ENCODE results near the gene MARCO. TPM values are rescaled to one million over a fixed set of nuclear protein-coding genes. Genes with fewer than 3 reads are reported as not detected.

The MARCO gene
- total RNA-seq, 1 experiment from 2014 or later, result not detected

- H2BK12ac ChIP-seq (ENCODE audit: insufficient read length, low read depth, low read length), result no peak overlapping the region
- H3K4me3 Mint-ChIP-seq, result no peak overlapping the region
- no peak overlapping the region for H2AK5ac ChIP-seq (ENCODE audit: insufficient read length, low read length)
- no peak overlapping the region for H3K14ac ChIP-seq (ENCODE audit: insufficient read depth, low read length)
- no peak overlapping the region for H2AFZ ChIP-seq (ENCODE audit: low read length)
- H3K79me1 ChIP-seq (ENCODE audit: insufficient read depth, low read depth, low read length, poor library complexity, severe bottlenecking), result no peaks in the 10 kb centered on the region
- DNase-seq, result no peak
- no peak overlapping the region for H3K27ac Mint-ChIP-seq
- no CpG with 5 or more reads among the region's 1 CpG for WGBS (ENCODE audit: extremely low coverage, insufficient read length, low lambda C conversion rate)
- no peak overlapping the region for H2BK5ac ChIP-seq (ENCODE audit: insufficient read length, low read length)
- H4K8ac ChIP-seq (replicated peaks; ENCODE audit: insufficient read length, low read depth, low read length), result no peak overlapping the region
- TF ChIP-seq, protein P1, sequence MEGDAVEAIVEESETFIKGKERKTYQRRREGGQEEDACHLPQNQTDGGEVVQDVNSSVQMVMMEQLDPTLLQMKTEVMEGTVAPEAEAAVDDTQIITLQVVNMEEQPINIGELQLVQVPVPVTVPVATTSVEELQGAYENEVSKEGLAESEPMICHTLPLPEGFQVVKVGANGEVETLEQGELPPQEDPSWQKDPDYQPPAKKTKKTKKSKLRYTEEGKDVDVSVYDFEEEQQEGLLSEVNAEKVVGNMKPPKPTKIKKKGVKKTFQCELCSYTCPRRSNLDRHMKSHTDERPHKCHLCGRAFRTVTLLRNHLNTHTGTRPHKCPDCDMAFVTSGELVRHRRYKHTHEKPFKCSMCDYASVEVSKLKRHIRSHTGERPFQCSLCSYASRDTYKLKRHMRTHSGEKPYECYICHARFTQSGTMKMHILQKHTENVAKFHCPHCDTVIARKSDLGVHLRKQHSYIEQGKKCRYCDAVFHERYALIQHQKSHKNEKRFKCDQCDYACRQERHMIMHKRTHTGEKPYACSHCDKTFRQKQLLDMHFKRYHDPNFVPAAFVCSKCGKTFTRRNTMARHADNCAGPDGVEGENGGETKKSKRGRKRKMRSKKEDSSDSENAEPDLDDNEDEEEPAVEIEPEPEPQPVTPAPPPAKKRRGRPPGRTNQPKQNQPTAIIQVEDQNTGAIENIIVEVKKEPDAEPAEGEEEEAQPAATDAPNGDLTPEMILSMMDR (conservative IDR thresholded peaks at IDR 0.05), result no peak
- H3K23ac ChIP-seq (ENCODE audit: insufficient read length, low read depth, low read length), result no peak overlapping the region
- H3T11ph ChIP-seq (ENCODE audit: low read length), result no peak overlapping the region
- H3K56ac ChIP-seq (ENCODE audit: insufficient read length, low read depth, low read length), result no peak overlapping the region
- no peak overlapping the region for H3K4me2 ChIP-seq (ENCODE audit: insufficient read depth, insufficient read length, low read length)
- no peak overlapping the region for H3K4ac ChIP-seq (ENCODE audit: low read depth, low read length)
- no peak overlapping the region for H3K27ac ChIP-seq (ENCODE audit: insufficient read length, low read depth, low read length)
- H2BK20ac ChIP-seq (ENCODE audit: low read depth, low read length, poor library complexity, severe bottlenecking), result no peak overlapping the region
- no peak overlapping the region for H4K5ac ChIP-seq (ENCODE audit: insufficient read length, low read depth, low read length)
- H3K23me2 ChIP-seq (ENCODE audit: insufficient read length, low read depth, low read length, poor library complexity, severe bottlenecking), result no peaks in the 10 kb centered on the region
- no peaks in the 10 kb centered on the region for H3K9me3 Mint-ChIP-seq
- H3K27me3 Mint-ChIP-seq (ENCODE audit: low read depth), result peaks cover 42% of the 10 kb centered on the region
- H3K9ac ChIP-seq (ENCODE audit: extremely low read depth, insufficient read length, low read length), result no peak overlapping the region
- no peak overlapping the region for H2BK120ac ChIP-seq (ENCODE audit: low read depth, low read length, poor library complexity, severe bottlenecking)
- H3K18ac ChIP-seq (ENCODE audit: insufficient read length, low read depth, low read length), result no peak overlapping the region
- H3K4me1 Mint-ChIP-seq, result no peaks in the 10 kb centered on the region
- no peak overlapping the region for H2BK15ac ChIP-seq (ENCODE audit: low read depth, low read length)
- no peaks in the 10 kb centered on the region; a peak in 1 of 7 replicates for H3K36me3 Mint-ChIP-seq (ENCODE audit: insufficient read depth in 1 of 3, low read depth in 3 of 3)
- H4K91ac ChIP-seq (ENCODE audit: insufficient read length, low read depth, low read length), result no peak overlapping the region
- H3K27me3 ChIP-seq (ENCODE audit: insufficient read depth, low read length), result no peaks in the 10 kb centered on the region; the same call in 1 of the 2 replicates
- H3K79me2 ChIP-seq (ENCODE audit: insufficient read depth, low read length), result no peaks in the 10 kb centered on the region
- no peaks in the 10 kb centered on the region for H3K9me3 ChIP-seq (ENCODE audit: control insufficient read depth, low read depth, low read length)
- no peaks in the 10 kb centered on the region for H4K20me1 ChIP-seq (ENCODE audit: control insufficient read depth, insufficient read depth, insufficient read length)
- no peaks in the 10 kb centered on the region for H3K4me1 ChIP-seq (ENCODE audit: insufficient read depth, low read length)
Observed at GRCh38 chr2:118991554-118991953, 49.6 kb downstream of the MARCO start.
